A673 (cell line): ENCODE results near the gene PCBP3. TPM values are rescaled to one million over a fixed set of nuclear protein-coding genes. Genes with fewer than 3 reads are reported as not detected.

Experiments
- BruUV-seq: library from RNA; stranded (reverse); fragments of 400-500 nt; replicated peaks from 2 replicates; lab custom pipeline; 2021; lab: Mats Ljungman, UMichigan
- CTCF ChIA-PET: fragments of 300-600 bp; sonication (Branson Sonifier 250); formaldehyde crosslinking; loops from one replicate; lab custom pipeline; 2022; ENCODE audit warnings: antibody characterized with exemption; lab: Charles Lee
- POLR2A ChIA-PET: fragments of 300-600 bp; sonication (Branson Sonifier 250); formaldehyde crosslinking; loops from one replicate; lab custom pipeline; 2022; ENCODE audit warnings: antibody characterized with exemption; ENCODE audit not compliant: low non-redundant PET; lab: Charles Lee
- DNase-seq: peaks from one replicate; pipeline ENCODE4 v3.0.0-alpha.2; 2015; ENCODE audit warnings: low spot score
- H3K27ac ChIP-seq: fragments of 200-600 bp; sonication (generic); 2 replicates; pipeline ENCODE4 v1.5.1; 2016; ENCODE audit warnings: mixed run types, low read depth, mild to moderate bottlenecking, mixed read lengths, antibody characterized with exemption, low read length; ENCODE audit not compliant: poor library complexity, severe bottlenecking
- H3K27me3 ChIP-seq: fragments of 200-600 bp; sonication (generic); replicated peaks from 2 replicates; pipeline ENCODE4 v1.6.1; 2017; ENCODE audit warnings: mixed run types, low read depth, mild to moderate bottlenecking, mixed read lengths, antibody characterized with exemption, low read length; ENCODE audit not compliant: insufficient read depth, poor library complexity
- H3K36me3 ChIP-seq: fragments of 200-600 bp; sonication (generic); 2 replicates; pipeline ENCODE4 v1.6.1; 2016; ENCODE audit warnings: mixed run types, mild to moderate bottlenecking, mixed read lengths, antibody characterized with exemption, low read length; ENCODE audit not compliant: insufficient read depth, poor library complexity, severe bottlenecking
- H3K4me1 ChIP-seq: fragments of 200-600 bp; sonication (generic); 2 replicates; pipeline ENCODE4 v1.6.1; 2017; ENCODE audit warnings: mixed run types, mild to moderate bottlenecking, mixed read lengths, antibody characterized with exemption, low read length; ENCODE audit not compliant: insufficient read depth, poor library complexity, severe bottlenecking
- H3K4me3 ChIP-seq: fragments of 200-600 bp; sonication (generic); 2 replicates; pipeline ENCODE4 v1.5.1; 2016; ENCODE audit warnings: low read depth, mixed run types, mild to moderate bottlenecking, mixed read lengths, low read length; ENCODE audit not compliant: poor library complexity, severe bottlenecking
- H3K9me3 ChIP-seq: fragments of 200-600 bp; sonication (generic); 2 replicates; pipeline ENCODE4 v1.6.1; 2016; ENCODE audit warnings: mixed run types, low read depth, mild to moderate bottlenecking, mixed read lengths, antibody characterized with exemption, low read length; ENCODE audit not compliant: poor library complexity, severe bottlenecking
- EZH2 ChIP-seq: fragments of 200-600 bp; sonication (generic); IDR thresholded peaks from 2 replicates; pipeline ENCODE4 v1.6.1; 2017; ENCODE audit warnings: borderline replicate concordance, low read depth, mild to moderate bottlenecking, mixed read lengths, antibody characterized with exemption, low read length; ENCODE audit not compliant: poor library complexity, severe bottlenecking
- intact Hi-C: fragments of 100-400 bp; cut with micrococcal nuclease; formaldehyde crosslinking; loops from one replicate; pipeline ENCODE4 v1.10.0; 2022; ENCODE audit not compliant: unreplicated experiment
- total RNA-seq: library from RNA; stranded (reverse); gene quantifications from 2 replicates; pipeline ENCODE4 v1.2.3, GENCODE V29; 2021
- TF ChIP-seq, protein P1 (sequence below): fragments of 300-800, 200-600 bp; sonication (generic); conservative IDR thresholded peaks from 2 replicates; pipeline ENCODE4 v1.5.1; 2017; ENCODE audit warnings: low read depth, mild to moderate bottlenecking, antibody characterized with exemption, low read length, moderate library complexity, mixed read lengths

Gene PCBP3
- total RNA-seq, 1 experiment from 2014 or later = 25.6 TPM

GRCh38 chr21:45835301-45836267 lies 192.1 kb downstream of the PCBP3 start:
- CTCF ChIA-PET = no interaction called here
- Histone ChIP-seq H3K27ac (no peak overlapping the region), H3K9me3 (peaks cover 2% of the 10 kb centered on the region), H3K27me3 (no peaks in the 10 kb centered on the region), H3K4me1 (no peaks in the 10 kb centered on the region), H3K4me3 (no peak overlapping the region), H3K36me3 (no peaks in the 10 kb centered on the region)
- POLR2A ChIA-PET = no interaction called here
- intact Hi-C loops = no loop called here
- DNase-seq = no peak
- no TSS peak for BruUV-seq
- TF ChIP-seq, protein P1, sequence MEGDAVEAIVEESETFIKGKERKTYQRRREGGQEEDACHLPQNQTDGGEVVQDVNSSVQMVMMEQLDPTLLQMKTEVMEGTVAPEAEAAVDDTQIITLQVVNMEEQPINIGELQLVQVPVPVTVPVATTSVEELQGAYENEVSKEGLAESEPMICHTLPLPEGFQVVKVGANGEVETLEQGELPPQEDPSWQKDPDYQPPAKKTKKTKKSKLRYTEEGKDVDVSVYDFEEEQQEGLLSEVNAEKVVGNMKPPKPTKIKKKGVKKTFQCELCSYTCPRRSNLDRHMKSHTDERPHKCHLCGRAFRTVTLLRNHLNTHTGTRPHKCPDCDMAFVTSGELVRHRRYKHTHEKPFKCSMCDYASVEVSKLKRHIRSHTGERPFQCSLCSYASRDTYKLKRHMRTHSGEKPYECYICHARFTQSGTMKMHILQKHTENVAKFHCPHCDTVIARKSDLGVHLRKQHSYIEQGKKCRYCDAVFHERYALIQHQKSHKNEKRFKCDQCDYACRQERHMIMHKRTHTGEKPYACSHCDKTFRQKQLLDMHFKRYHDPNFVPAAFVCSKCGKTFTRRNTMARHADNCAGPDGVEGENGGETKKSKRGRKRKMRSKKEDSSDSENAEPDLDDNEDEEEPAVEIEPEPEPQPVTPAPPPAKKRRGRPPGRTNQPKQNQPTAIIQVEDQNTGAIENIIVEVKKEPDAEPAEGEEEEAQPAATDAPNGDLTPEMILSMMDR = no peak
- TF ChIP-seq EZH2 = no peak

DNA sequence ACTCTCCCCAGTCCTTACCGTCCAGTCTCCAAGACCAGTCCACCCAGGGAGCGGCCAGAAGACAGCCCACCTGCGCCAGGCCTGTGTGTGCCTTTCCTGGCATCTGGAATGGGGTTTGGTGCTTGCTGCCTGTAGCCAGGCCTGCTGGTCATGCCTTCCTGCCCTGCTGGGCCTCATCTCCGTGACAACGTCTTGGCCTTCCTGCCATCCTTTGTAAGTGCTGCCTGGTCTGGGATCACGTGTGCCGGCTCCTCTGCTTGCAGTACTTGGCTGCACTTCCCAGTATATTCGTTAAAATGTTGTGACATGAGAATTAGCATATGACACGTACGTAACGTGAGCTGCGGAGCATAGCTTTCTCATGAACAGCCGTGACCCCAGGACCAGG lies 192.7 kb downstream of the PCBP3 start:
- Histone ChIP-seq H3K4me3 (no peak overlapping the region), H3K36me3 (no peaks in the 10 kb centered on the region), H3K4me1 (no peaks in the 10 kb centered on the region), H3K27me3 (no peaks in the 10 kb centered on the region), H3K9me3 (peaks cover 7% of the 10 kb centered on the region), H3K27ac (no peak overlapping the region)
- intact Hi-C loops = no loop called here
- TF ChIP-seq, protein P1 = no peak
- no peak for TF ChIP-seq EZH2
- ChIA-PET POLR2A (no interaction called here), CTCF (no interaction called here)
- DNase-seq = no peak
- BruUV-seq = no TSS peak

- intact Hi-C loops = no loop called here
- Histone ChIP-seq H3K27me3 (no peaks in the 10 kb centered on the region), H3K4me3 (no peak overlapping the region), H3K36me3 (no peaks in the 10 kb centered on the region), H3K9me3 (peaks cover 10% of the 10 kb centered on the region), H3K27ac (no peak overlapping the region), H3K4me1 (no peaks in the 10 kb centered on the region)
- POLR2A ChIA-PET = no interaction called here
- no peak for DNase-seq
- CTCF ChIA-PET = no interaction called here
- BruUV-seq = no TSS peak
- TF ChIP-seq, protein P1 = no peak
- TF ChIP-seq EZH2 = no peak
Observed at GRCh38 chr21:45836694-45837670, 193.5 kb downstream of the PCBP3 start.
